Adrenal gland (tissue), 19 donors: Measurements from ENCODE around the gene HBQ1. TPM values are rescaled to one million over a fixed set of nuclear protein-coding genes. Genes with fewer than 3 reads are reported as not detected.
A peak's percentile ranks its signal among the peaks of the same experiment; 100 is the strongest.

Experiments used
- DNase-seq, 7 donors: peaks; one replicate each; pipeline ENCODE4 v3.0.0-alpha.2; 2019 to 2020
- H3K27ac ChIP-seq, 5 donors: fragments of 200-600 bp; sonication (generic) in 4 of 5; 1 replicate in 3 of 5; 2 replicates in 2 of 5; pipeline versions ENCODE4 v1.5.1 to v1.8.0; 2016 to 2020; ENCODE audit warnings: mild to moderate bottlenecking in 1 of 5
- H3K27me3 ChIP-seq: fragments of 200-600 bp; 2 replicates; pipeline ENCODE4 v1.8.0; 2021
- H3K36me3 ChIP-seq, 2 donors: fragments of 200-600 bp; replicated peaks in 1 of 2; 1 replicate in 1 of 2; 2 replicates in 1 of 2; pipeline versions ENCODE4 v1.5.1 to v1.8.0; 2018 to 2022
- H3K4me1 ChIP-seq, 2 donors: fragments of 200-600 bp; replicated peaks in 1 of 2; 1 replicate in 1 of 2; 2 replicates in 1 of 2; pipeline versions ENCODE4 v1.5.1 to v1.8.0; 2018 to 2021
- H3K4me3 ChIP-seq, 4 donors: fragments of 200-600 bp; sonication (generic) in 3 of 4; one replicate each; pipeline ENCODE4 v1.5.1; 2016 to 2018
- H3K9me3 ChIP-seq, 3 donors: fragments of 200-600 bp; sonication (generic) in 1 of 3; replicated peaks in 1 of 3; 1 replicate in 2 of 3; 2 replicates in 1 of 3; pipeline versions ENCODE4 v1.5.1 to v1.8.0; 2016 to 2021
- CTCF ChIP-seq, 6 experiments: fragments of 450-650 bp in 4 of 6; fragments of 200-600 bp in 2 of 6; sonication (generic) in 1 of 6; IDR thresholded peaks; 1 replicate in 5 of 6; 2 replicates in 1 of 6; pipeline versions ENCODE4 v1.5.1 to v1.8.0; 2016 to 2021; ENCODE audit warnings: antibody characterized with exemption in 6 of 6, mild to moderate bottlenecking in 2 of 6, moderate library complexity in 1 of 6
- POLR2A ChIP-seq, 2 donors: fragments of 450-650 bp; IDR thresholded peaks; one replicate each; pipeline ENCODE4 v1.6.1; 2017; ENCODE audit warnings: antibody characterized with exemption in 2 of 2, mild to moderate bottlenecking in 2 of 2, moderate library complexity in 1 of 2
- WGBS, 4 donors: extraction: QIAGEN DNeasy Blood & Tissue Kit in 2 of 4; methylation state at CpG; one replicate each; pipeline versions ENCODE4 v1.1.5 to v1.1.7; 2013 to 2017; 5-methylcytosine and 5-hydroxymethylcytosine counted together
- intact Hi-C, 2 donors: fragments of 100-400 bp; cut with DNase I; formaldehyde crosslinking; loops; one replicate each; pipeline versions ENCODE4 v1.14.1 to v1.15.0; 2022 to 2023
- long read RNA-seq, 10 donors: library from polyadenylated mRNA in 3 of 10; unstranded in 2 of 10; stranded (forward) in 1 of 10; transcript quantifications; one replicate each; pipeline ENCODE4 v2.0.0 and lab custom pipeline, GENCODE V29; 2021 to 2026
- polyA plus RNA-seq, 3 donors: library from polyadenylated mRNA; stranded (reverse); fragments of 200-250 nt in 2 of 3; fragments of 350-450 nt in 1 of 3; fragmentation: Illumina TruSeq in 1 of 3; extraction: RNeasy Lipid Tissue Mini Kit (QIAGEN cat#74804) in 1 of 3; gene quantifications; one replicate each; pipeline ENCODE4 v1.2.3, GENCODE V29; 2013 to 2014
- total RNA-seq, 9 donors: library from RNA; depleted of rRNA in 4 of 9; stranded (reverse); fragments of >200 nt in 4 of 9; fragments of 120-200 nt in 1 of 9; fragmentation: NEBNext Ultra II Directional in 1 of 9; extraction: Animal tissue kit (Norgen Biotek cat#: 25700) in 1 of 9; gene quantifications; one replicate each; pipeline versions ENCODE4 v1.1.0 to v1.2.4, GENCODE V29; 2013 to 2023
- donor health status: healthy with polysubstance abuse.
- donor health status: Bipolar disorder and iron deficiency.
- donor health status: DM: yes; HTN: yes; CAD: no.
- donor health status: DM: no; HTN: no; CAD: no.
- donor health status: DM: no; HTN: no; CAD: no.
- donor health status: DM: yes; HTN: yes; CAD: no.

The HBQ1 gene
- total RNA-seq, result 1 to 10 TPM in 2 of 9 donors, not detected in 7; 1.9 to 6.0 TPM
- polyA plus RNA-seq, result under 1 TPM in 1 of 3 donors, not detected in 2; 0.44 TPM
- long read RNA-seq, donor 1, partial matches to known transcripts, result 0 of 2 reads
- long read RNA-seq, donor 1, other reads (novel, unspliced or antisense), result 0 of 2 reads
- long read RNA-seq, donor 2, partial matches to known transcripts, result 0 of 2 reads
- long read RNA-seq, donor 2, other reads (novel, unspliced or antisense), result 0 of 2 reads
- long read RNA-seq, donor 3, result 0 reads
- long read RNA-seq, donor 4, result 0 reads
- long read RNA-seq, donor 5, result 0 reads
- long read RNA-seq, donor 6, result 0 reads
- long read RNA-seq, donor 7, partial matches to known transcripts, result 0 of 1 reads
- long read RNA-seq, donor 7, other reads (novel, unspliced or antisense), result 0 of 1 reads
- long read RNA-seq, donor 8, partial matches to known transcripts, result 0 of 4 reads
- long read RNA-seq, donor 8, other reads (novel, unspliced or antisense), result 0 of 4 reads
- long read RNA-seq, donor 9, result 0 reads
- long read RNA-seq, donor 10, partial matches to known transcripts, result 0 of 1 reads
- long read RNA-seq, donor 10, other reads (novel, unspliced or antisense), result 0 of 1 reads

- Histone ChIP-seq H3K27me3 (peaks cover 45% of the 10 kb centered on the region), H3K27ac (no peak within 1 kb of the TSS)
- intact Hi-C loops, result loop anchor here in 1 of 2 donors (5.0 kb wide), 1 partner anchor 73 kb away; no protein-coding TSS in a partner anchor
These were observed at the start of gene HBQ1 for GRCh38 chr16:180101-180675. Gene HBQ1 (plus strand): TSS chr16:180459. CDS start chr16:180487, 28 bp downstream.

GRCh38 chr16:130533-131173 is 49.6 kb upstream of the HBQ1 start:
- intact Hi-C loops, result no loop called here
- Histone ChIP-seq H3K4me1 (peaks cover 0 to 2% of the 10 kb centered on the region in 2 donors), H3K27ac (no peak overlapping the region), H3K9me3 (no peaks in the 10 kb centered on the region), H3K4me3 (no peak overlapping the region), H3K36me3 (no peaks in the 10 kb centered on the region), H3K27me3 (no peaks in the 10 kb centered on the region)
- 89 to 94% (median 93%) methylated on average over 13 to 15 of the region's 15 CpGs for WGBS, 4 donors
- no peak for TF ChIP-seq CTCF (IDR thresholded peaks at IDR 0.05)
- TF ChIP-seq POLR2A (IDR thresholded peaks at IDR 0.05), result no peak
- DNase-seq, result no peak

More at GRCh38 chr16:180101-180675, at the start of gene HBQ1:
- no peak for DNase-seq
- no peaks in the 10 kb centered on the region for H3K9me3 ChIP-seq
- H3K4me3 ChIP-seq, result peak within 1 kb of the TSS in 1 of 4 donors; percentile 33
- no peaks in the 10 kb centered on the region for H3K36me3 ChIP-seq
- WGBS, 4 donors, result 3 to 15% (median 9%) methylated on average over 6 to 59 of the region's 59 CpGs
- peaks cover 5 to 17% of the 10 kb centered on the region in 2 donors for H3K4me1 ChIP-seq
- TF ChIP-seq POLR2A (IDR thresholded peaks at IDR 0.05) (no peak), CTCF (IDR thresholded peaks at IDR 0.05) (peak in 2 of 6 experiments; percentile 36 to 50)

GRCh38 chr16:132120-132519 is 48.1 kb upstream of the HBQ1 start:
- Histone ChIP-seq H3K9me3 (no peaks in the 10 kb centered on the region), H3K27ac (no peak overlapping the region), H3K36me3 (no peaks in the 10 kb centered on the region), H3K4me1 (peaks cover 0 to 12% of the 10 kb centered on the region in 2 donors), H3K4me3 (no peak overlapping the region), H3K27me3 (no peaks in the 10 kb centered on the region)
- TF ChIP-seq CTCF (IDR thresholded peaks at IDR 0.05), result no peak
- TF ChIP-seq POLR2A (IDR thresholded peaks at IDR 0.05), result no peak
- intact Hi-C loops, result no loop called here
- 91 to 96% (median 94%) methylated on average over 7 of the region's 7 CpGs for WGBS, 4 donors
- no peak for DNase-seq

- H3K4me3 ChIP-seq, result no peak overlapping the region
- H3K36me3 ChIP-seq, result no peaks in the 10 kb centered on the region
- H3K4me1 ChIP-seq, result peaks cover 5 to 16% of the 10 kb centered on the region in 2 donors
- no peaks in the 10 kb centered on the region for H3K9me3 ChIP-seq
- intact Hi-C loops, result no loop called here
- DNase-seq, result no peak
- no peak for TF ChIP-seq POLR2A (IDR thresholded peaks at IDR 0.05)
- no peak for TF ChIP-seq CTCF (IDR thresholded peaks at IDR 0.05)
- 85 to 98% (median 94%) methylated on average over 2 of the region's 2 CpGs for WGBS, 4 donors
- H3K27ac ChIP-seq, result no peak overlapping the region
- no peaks in the 10 kb centered on the region for H3K27me3 ChIP-seq
These were observed 46.5 kb upstream of the HBQ1 start for GRCh38 chr16:133716-134115.
